H1 (cell line): Measurements from ENCODE around the gene MIER2.

Source experiments
- BACH1 ChIP-seq: IDR thresholded peaks from 2 replicates; pipeline ENCODE4 v1.6.1; 2012; ENCODE audit warnings: low read length, improper control_type of control experiment
- BCL11A ChIP-seq, 2 experiments: IDR thresholded peaks; one replicate each; pipeline ENCODE4 v1.6.1; 2011; ENCODE audit warnings: low read depth in 2 of 2, low read length in 2 of 2, mild to moderate bottlenecking in 2 of 2
- BRCA1 ChIP-seq: IDR thresholded peaks from 2 replicates; pipeline ENCODE4 v1.6.1; 2012; ENCODE audit warnings: low read depth, low read length, improper control_type of control experiment
- HDAC6 ChIP-seq: IDR thresholded peaks from one replicate; pipeline ENCODE4 v1.7.1; 2012; ENCODE audit warnings: low read depth, mild to moderate bottlenecking, inconsistent platforms, low read length, moderate library complexity
- POLR2A ChIP-seq, 2 experiments: IDR thresholded peaks; 1 replicate in 1 of 2; 2 replicates in 1 of 2; pipeline ENCODE4 v1.6.1; 2011; ENCODE audit warnings: low read depth in 2 of 2, low read length in 2 of 2, mild to moderate bottlenecking in 2 of 2; ENCODE audit errors: control extremely low read depth in 1 of 2
- POLR2AphosphoS5 ChIP-seq: IDR thresholded peaks from 2 replicates; pipeline ENCODE4 v1.6.1; 2011; ENCODE audit warnings: low read depth, low read length
- SIN3A ChIP-seq, 2 experiments: IDR thresholded peaks in 1 of 2; conservative IDR thresholded peaks in 1 of 2; 2 replicates each; pipeline ENCODE4 v1.6.1; 2011 to 2012; ENCODE audit warnings: low read length in 2 of 2, improper control_type of control experiment in 1 of 2, low read depth in 1 of 2, mild to moderate bottlenecking in 1 of 2
- SIX5 ChIP-seq: IDR thresholded peaks from 2 replicates; pipeline ENCODE4 v1.6.1; 2011; ENCODE audit warnings: mild to moderate bottlenecking, low read depth, low read length
- TCF12 ChIP-seq: IDR thresholded peaks from 2 replicates; pipeline ENCODE4 v1.6.1; 2011; ENCODE audit warnings: low read depth, mild to moderate bottlenecking, low read length
- TF ChIP-seq, protein P1 (sequence below): IDR thresholded peaks from 2 replicates; pipeline ENCODE4 v1.6.1; 2011; ENCODE audit warnings: low read length, improper control_type of control experiment
- TF ChIP-seq, protein P2 (sequence below), 3 experiments: IDR thresholded peaks; 1 replicate in 2 of 3; 2 replicates in 1 of 3; pipeline versions ENCODE4 v1.5.1 to v1.6.1; 2011; ENCODE audit warnings: low read length in 3 of 3, mild to moderate bottlenecking in 3 of 3, inconsistent platforms in 2 of 3, low read depth in 1 of 3, moderate library complexity in 1 of 3; ENCODE audit not compliant: insufficient read depth in 1 of 3; ENCODE audit errors: control extremely low read depth in 1 of 3

DNA sequence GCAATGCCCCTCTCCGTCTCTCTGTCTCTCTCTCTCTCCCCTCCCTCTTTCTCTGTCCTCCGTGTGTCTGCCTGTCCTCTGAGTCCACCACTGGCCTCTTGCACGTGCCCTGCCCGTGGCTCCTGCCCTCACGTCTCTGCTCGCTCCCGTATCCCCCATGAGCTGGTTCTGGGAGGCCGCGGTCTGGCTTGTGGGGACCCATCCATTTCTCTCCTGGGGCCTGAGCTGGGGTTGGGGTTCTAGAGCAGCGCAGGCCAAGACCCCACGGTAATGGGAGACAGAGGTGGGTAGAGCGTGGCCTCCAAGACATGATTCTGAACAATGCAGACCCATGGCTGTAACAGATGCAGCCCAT lies 45.3 kb upstream of the MIER2 start:
- TF ChIP-seq POLR2A (IDR thresholded peaks at IDR 0.05; ENCODE audit: control extremely low read depth in 1 of 2, low read depth in 2 of 2, low read length in 2 of 2) (no peak), SIX5 (no peak), TCF12 (no peak), SIN3A (conservative IDR thresholded peaks at IDR 0.05 in 1 of 2, IDR thresholded peaks at IDR 0.05 in 1 of 2; ENCODE audit: low read depth in 1 of 2, low read length in 2 of 2) (no peak), BACH1 (no peak), BCL11A (IDR thresholded peaks at IDR 0.05; ENCODE audit: low read depth in 2 of 2, low read length in 2 of 2) (no peak), HDAC6 (no peak), POLR2AphosphoS5 (no peak), BRCA1 (no peak)
- TF ChIP-seq, protein P1, sequence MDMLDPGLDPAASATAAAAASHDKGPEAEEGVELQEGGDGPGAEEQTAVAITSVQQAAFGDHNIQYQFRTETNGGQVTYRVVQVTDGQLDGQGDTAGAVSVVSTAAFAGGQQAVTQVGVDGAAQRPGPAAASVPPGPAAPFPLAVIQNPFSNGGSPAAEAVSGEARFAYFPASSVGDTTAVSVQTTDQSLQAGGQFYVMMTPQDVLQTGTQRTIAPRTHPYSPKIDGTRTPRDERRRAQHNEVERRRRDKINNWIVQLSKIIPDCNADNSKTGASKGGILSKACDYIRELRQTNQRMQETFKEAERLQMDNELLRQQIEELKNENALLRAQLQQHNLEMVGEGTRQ = no peak
- TF ChIP-seq, protein P2, sequence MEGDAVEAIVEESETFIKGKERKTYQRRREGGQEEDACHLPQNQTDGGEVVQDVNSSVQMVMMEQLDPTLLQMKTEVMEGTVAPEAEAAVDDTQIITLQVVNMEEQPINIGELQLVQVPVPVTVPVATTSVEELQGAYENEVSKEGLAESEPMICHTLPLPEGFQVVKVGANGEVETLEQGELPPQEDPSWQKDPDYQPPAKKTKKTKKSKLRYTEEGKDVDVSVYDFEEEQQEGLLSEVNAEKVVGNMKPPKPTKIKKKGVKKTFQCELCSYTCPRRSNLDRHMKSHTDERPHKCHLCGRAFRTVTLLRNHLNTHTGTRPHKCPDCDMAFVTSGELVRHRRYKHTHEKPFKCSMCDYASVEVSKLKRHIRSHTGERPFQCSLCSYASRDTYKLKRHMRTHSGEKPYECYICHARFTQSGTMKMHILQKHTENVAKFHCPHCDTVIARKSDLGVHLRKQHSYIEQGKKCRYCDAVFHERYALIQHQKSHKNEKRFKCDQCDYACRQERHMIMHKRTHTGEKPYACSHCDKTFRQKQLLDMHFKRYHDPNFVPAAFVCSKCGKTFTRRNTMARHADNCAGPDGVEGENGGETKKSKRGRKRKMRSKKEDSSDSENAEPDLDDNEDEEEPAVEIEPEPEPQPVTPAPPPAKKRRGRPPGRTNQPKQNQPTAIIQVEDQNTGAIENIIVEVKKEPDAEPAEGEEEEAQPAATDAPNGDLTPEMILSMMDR (IDR thresholded peaks at IDR 0.05; ENCODE audit: control extremely low read depth in 1 of 3, insufficient read depth in 1 of 3, low read depth in 1 of 3, low read length in 3 of 3) = no peak
